ENCODE data around the gene TUSC2. TPM values are rescaled to one million over a fixed set of nuclear protein-coding genes. Genes with fewer than 3 reads are reported as not detected.

The TUSC2 gene
- total and polyA plus RNA-seq, 2 experiments from 2014 or later = 76.6 to 84.1 TPM

DNA sequence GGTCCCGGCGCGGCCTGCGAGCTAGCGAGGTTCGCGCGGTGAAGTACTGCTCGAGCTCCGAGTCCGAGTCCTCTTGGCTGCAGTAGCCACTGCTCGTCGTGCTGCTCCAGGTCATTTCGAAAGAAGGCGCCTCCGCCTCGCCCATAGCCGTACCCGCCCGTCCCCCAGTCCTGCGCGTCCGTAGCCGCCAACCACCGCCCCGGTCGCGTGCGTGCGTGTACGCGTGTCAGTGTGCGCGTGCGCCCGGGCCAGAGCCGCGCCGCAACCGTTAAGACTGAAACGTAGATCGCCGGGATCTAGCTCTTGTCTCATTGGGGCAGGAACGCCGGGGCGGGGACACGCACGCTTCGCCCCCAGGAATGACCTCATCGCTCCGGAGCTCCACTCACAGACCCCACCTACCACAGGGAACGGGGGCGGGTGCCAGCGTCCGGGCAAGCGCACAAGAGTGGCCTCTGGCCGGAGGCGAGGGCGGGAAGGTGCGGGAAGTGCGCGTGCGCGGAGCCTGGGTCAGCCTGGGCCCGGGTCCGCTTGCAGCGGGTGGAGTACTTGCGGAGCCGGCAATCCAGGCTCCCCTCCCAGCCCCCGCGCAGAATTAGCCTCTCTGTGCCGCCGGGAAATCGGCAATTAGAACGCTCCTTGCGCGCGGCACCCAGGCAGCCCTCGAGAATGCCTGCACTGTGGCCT lies 9.3 kb upstream of the TUSC2 start:
- peaks cover 11% of the 10 kb centered on the region for H3K4me1 ChIP-seq (ENCODE audit: low read depth)
- peak overlapping the region; percentile 87 for H3K27ac ChIP-seq
- H3K4me3 ChIP-seq = peak overlapping the region; percentile 59
- H3K27me3 ChIP-seq = peaks cover 31% of the 10 kb centered on the region
- TF ChIP-seq, protein P1, sequence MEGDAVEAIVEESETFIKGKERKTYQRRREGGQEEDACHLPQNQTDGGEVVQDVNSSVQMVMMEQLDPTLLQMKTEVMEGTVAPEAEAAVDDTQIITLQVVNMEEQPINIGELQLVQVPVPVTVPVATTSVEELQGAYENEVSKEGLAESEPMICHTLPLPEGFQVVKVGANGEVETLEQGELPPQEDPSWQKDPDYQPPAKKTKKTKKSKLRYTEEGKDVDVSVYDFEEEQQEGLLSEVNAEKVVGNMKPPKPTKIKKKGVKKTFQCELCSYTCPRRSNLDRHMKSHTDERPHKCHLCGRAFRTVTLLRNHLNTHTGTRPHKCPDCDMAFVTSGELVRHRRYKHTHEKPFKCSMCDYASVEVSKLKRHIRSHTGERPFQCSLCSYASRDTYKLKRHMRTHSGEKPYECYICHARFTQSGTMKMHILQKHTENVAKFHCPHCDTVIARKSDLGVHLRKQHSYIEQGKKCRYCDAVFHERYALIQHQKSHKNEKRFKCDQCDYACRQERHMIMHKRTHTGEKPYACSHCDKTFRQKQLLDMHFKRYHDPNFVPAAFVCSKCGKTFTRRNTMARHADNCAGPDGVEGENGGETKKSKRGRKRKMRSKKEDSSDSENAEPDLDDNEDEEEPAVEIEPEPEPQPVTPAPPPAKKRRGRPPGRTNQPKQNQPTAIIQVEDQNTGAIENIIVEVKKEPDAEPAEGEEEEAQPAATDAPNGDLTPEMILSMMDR (IDR thresholded peaks at IDR 0.05; ENCODE audit: low read depth, low read length) = no peak
- H3K9me3 ChIP-seq (ENCODE audit: low read depth) = no peaks in the 10 kb centered on the region
- no peaks in the 10 kb centered on the region for H3K36me3 ChIP-seq
- DNase-seq (ENCODE audit: low read depth in 1 of 2, low spot score in 1 of 2) = peak; percentile 100

DNA sequence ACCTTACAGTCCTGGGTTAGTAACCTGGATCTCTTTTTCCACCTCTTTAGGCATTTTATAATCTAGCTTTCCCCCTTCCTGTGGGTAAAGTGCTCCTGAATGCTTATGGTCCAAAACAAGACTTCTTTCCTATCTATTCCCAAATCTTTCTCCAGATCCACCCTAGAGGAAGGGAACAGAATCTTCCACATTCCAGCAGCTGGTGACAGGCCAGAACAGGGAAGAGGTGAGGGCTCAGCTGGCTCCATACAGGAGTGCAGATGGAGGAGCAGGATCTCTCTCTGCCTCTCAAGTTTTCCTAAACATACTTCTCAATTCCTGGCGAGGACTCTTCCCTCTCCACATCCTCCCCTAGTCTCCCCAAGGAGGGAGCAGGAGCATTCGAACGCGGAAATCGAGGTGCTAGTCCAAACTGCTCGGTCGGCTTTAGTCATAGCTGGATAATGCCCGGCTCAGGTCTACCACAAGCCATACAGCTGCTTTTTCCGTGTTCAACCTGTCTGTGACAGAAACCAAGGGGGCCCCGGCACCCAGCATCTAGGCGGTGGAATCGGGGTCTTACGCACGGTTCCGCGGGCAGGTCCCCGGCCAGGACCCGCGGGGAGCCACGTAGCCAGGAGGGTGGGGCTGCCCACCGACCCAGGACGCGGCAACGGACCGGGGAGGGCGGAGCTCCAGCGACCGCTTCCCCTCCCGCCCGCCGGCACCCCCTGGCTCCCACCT lies 8.6 kb upstream of the TUSC2 start:
- Histone ChIP-seq H3K27ac (peak overlapping the region; percentile 87), H3K4me1 (ENCODE audit: low read depth) (peaks cover 11% of the 10 kb centered on the region)
- no peak for DNase-seq (ENCODE audit: low read depth in 1 of 2, low spot score in 1 of 2)

DNA sequence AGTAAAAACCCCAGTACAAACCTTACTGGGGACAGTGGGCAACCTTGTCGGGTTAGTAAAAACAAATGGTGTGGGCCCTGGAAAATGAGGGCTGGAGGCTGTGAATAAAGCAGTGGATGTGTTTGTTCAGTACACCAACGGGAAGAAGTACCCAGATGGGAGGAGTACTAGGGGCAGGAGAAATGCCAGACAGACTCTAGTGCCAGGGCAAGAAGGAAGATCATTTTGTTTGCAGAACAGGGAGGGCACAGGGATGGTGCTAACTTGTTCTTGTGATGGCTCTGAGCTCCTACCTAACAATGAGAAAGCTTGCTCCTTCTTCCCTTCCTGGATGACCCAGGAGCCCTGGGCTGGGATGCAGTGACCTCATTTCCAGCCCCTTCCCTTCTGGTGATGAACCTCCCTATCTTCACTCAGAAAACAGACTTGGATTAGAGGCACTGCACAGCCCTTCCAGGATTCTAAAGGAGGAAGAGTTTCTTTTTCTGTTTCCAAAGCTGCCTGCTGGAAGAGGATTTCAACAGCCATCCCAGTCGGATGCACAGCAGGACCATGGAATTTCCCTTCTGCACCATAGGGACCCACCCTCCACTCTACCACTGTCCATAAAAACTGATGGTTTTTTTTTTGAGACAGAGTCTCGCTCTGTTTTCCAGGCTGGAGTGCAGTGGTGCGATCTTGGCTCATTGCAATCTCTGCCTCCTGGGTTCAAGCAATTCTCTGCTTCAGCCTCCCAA lies 6.5 kb upstream of the TUSC2 start:
- Histone ChIP-seq H3K9me3 (ENCODE audit: low read depth) (no peaks in the 10 kb centered on the region), H3K4me3 (no peak overlapping the region), H3K27me3 (peaks cover 3% of the 10 kb centered on the region), H3K36me3 (peaks cover 27% of the 10 kb centered on the region), H3K27ac (peak overlapping the region; percentile 9), H3K4me1 (ENCODE audit: low read depth) (peaks cover 11% of the 10 kb centered on the region)
- TF ChIP-seq, protein P1 (IDR thresholded peaks at IDR 0.05; ENCODE audit: low read depth, low read length) = no peak
- DNase-seq (ENCODE audit: low read depth in 1 of 2, low spot score in 1 of 2) = no peak

More for the DNA sequence above, 8.6 kb upstream of the TUSC2 start:
- Histone ChIP-seq H3K27me3 (peaks cover 24% of the 10 kb centered on the region), H3K9me3 (ENCODE audit: low read depth) (no peaks in the 10 kb centered on the region), H3K4me3 (peak overlapping the region; percentile 59), H3K36me3 (peaks cover 6% of the 10 kb centered on the region)
- TF ChIP-seq, protein P1 (IDR thresholded peaks at IDR 0.05; ENCODE audit: low read depth, low read length) = no peak

DNA sequence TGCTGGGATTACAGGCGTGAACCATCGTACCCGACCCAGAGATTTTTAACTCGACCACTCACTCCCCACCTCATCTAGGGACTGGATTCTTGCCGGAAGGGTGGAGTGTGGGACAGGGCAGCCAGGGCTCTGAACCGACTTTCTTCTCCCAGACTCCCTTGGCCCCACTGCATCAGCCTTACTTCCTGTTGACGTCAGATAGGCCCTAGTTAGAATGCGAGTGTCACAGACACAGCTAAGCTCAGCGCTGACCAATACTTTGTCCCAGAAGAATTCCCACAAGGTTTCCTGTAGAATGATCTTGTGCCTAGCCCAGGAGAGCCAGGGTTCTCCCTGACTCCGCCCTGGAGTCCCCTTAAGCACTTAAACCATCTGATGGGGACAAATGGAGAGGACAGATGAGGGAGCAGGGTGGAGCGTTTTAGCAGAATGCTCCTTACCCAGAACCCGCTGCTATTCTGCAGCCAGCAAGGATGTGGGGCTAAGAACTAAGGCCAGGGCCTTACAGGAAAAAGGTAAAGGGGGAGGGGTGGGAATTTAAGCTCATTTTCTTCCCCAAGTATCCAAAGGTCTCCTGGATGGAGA lies 5.8 kb upstream of the TUSC2 start:
- H3K27me3 ChIP-seq = no peaks in the 10 kb centered on the region
- H3K27ac ChIP-seq = peak overlapping the region; percentile 9
- H3K36me3 ChIP-seq = peaks cover 31% of the 10 kb centered on the region
- H3K4me3 ChIP-seq = no peak overlapping the region
- TF ChIP-seq, protein P1 (IDR thresholded peaks at IDR 0.05; ENCODE audit: low read depth, low read length) = no peak
- DNase-seq (ENCODE audit: low read depth in 1 of 2, low spot score in 1 of 2) = peak in 1 of 2 donors; percentile 89
- peaks cover 11% of the 10 kb centered on the region for H3K4me1 ChIP-seq (ENCODE audit: low read depth)
- no peaks in the 10 kb centered on the region for H3K9me3 ChIP-seq (ENCODE audit: low read depth)

DNA sequence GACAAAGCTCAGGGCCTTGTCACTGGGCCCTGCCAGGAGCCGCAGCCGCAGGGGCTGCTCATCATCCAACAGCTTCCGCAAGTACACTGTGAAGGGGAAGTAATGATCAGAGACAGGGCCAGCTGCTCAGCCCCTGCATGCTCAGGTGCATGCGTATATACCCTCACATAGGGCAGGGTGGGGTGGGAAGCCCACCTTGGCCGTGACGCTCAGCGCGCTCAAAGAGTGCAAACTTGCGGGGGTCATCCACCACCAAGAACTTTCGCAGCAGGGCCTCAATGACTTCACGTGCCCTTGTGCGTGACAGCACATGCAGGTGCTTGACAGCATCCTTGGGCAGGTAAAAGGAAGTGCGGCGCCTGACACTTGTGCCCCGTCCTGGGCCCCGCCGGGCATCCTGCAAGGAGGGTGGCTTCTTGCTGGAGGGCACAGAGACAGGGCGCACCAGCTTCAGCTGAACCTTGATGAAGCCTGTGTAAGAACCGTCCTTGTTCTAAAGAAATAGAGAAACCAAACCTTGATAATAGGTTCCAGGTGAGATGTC lies 3.4 kb upstream of the TUSC2 start:
- no peak overlapping the region for H3K4me3 ChIP-seq
- no peak for DNase-seq (ENCODE audit: low read depth in 1 of 2, low spot score in 1 of 2)
- TF ChIP-seq, protein P1 (IDR thresholded peaks at IDR 0.05; ENCODE audit: low read depth, low read length) = no peak
- no peak overlapping the region for H3K27ac ChIP-seq
- peaks cover 10% of the 10 kb centered on the region for H3K4me1 ChIP-seq (ENCODE audit: low read depth)
- no peaks in the 10 kb centered on the region for H3K27me3 ChIP-seq
- no peaks in the 10 kb centered on the region for H3K9me3 ChIP-seq (ENCODE audit: low read depth)
- peaks cover 31% of the 10 kb centered on the region for H3K36me3 ChIP-seq
